HG03439 (cell line): ENCODE results near the gene SERPINB2.

Experiments used
- ATAC-seq: cut with Tn5 transposase; IDR thresholded peaks from one replicate; pipeline ENCODE4 v1.9.1; 2021; ENCODE audit warnings: mild to moderate bottlenecking, moderate library complexity; ENCODE audit not compliant: unreplicated experiment

The SERPINB2 gene

GRCh38 chr18:63887424-63887823 lies at the start of gene SERPINB2:
Gene SERPINB2 (plus strand): TSS chr18:63887705. CDS start chr18:63891445, 3,740 bp downstream.
- ATAC-seq: no peak

GRCh38 chr18:63843008-63843407 lies 44.5 kb upstream of the SERPINB2 start:
- no peak for ATAC-seq

GRCh38 chr18:63844254-63844653 lies 43.3 kb upstream of the SERPINB2 start:
- ATAC-seq: no peak

- no peak for ATAC-seq
Measured at GRCh38 chr18:63848159-63848558, 39.3 kb upstream of the SERPINB2 start.

- ATAC-seq: no peak
Measured at GRCh38 chr18:63850020-63850419, 37.5 kb upstream of the SERPINB2 start.

- ATAC-seq: no peak
Measured at GRCh38 chr18:63850636-63851035, 36.9 kb upstream of the SERPINB2 start.

- no peak for ATAC-seq
Measured at GRCh38 chr18:63858456-63858855, 29.0 kb upstream of the SERPINB2 start.

GRCh38 chr18:63859781-63860475 lies 27.6 kb upstream of the SERPINB2 start:
- no peak for ATAC-seq

GRCh38 chr18:63860531-63860930 lies 27.0 kb upstream of the SERPINB2 start:
- no peak for ATAC-seq

- ATAC-seq: no peak
Measured at GRCh38 chr18:63867368-63868125, 20.0 kb upstream of the SERPINB2 start.

GRCh38 chr18:63868546-63868945 lies 19.0 kb upstream of the SERPINB2 start:
- ATAC-seq: no peak

- no peak for ATAC-seq
Measured at GRCh38 chr18:63869374-63869773, 18.1 kb upstream of the SERPINB2 start.

- no peak for ATAC-seq
Measured at GRCh38 chr18:63869851-63870250, 17.7 kb upstream of the SERPINB2 start.

- no peak for ATAC-seq
Measured at GRCh38 chr18:63871836-63872235, 15.7 kb upstream of the SERPINB2 start.

GRCh38 chr18:63872586-63872985 lies 14.9 kb upstream of the SERPINB2 start:
- no peak for ATAC-seq

- no peak for ATAC-seq
Measured at GRCh38 chr18:63878343-63878742, 9.2 kb upstream of the SERPINB2 start.

- ATAC-seq: no peak
Measured at GRCh38 chr18:63878925-63879324, 8.6 kb upstream of the SERPINB2 start.

GRCh38 chr18:63879709-63880108 lies 7.8 kb upstream of the SERPINB2 start:
- no peak for ATAC-seq

GRCh38 chr18:63881851-63882250 lies 5.7 kb upstream of the SERPINB2 start:
- no peak for ATAC-seq

GRCh38 chr18:63882333-63883141 lies 5.0 kb upstream of the SERPINB2 start:
- no peak for ATAC-seq

GRCh38 chr18:63883617-63884016 lies 3.9 kb upstream of the SERPINB2 start:
- ATAC-seq: no peak
